ENCODE results near the gene ALKBH5.

Gene ALKBH5

DNA sequence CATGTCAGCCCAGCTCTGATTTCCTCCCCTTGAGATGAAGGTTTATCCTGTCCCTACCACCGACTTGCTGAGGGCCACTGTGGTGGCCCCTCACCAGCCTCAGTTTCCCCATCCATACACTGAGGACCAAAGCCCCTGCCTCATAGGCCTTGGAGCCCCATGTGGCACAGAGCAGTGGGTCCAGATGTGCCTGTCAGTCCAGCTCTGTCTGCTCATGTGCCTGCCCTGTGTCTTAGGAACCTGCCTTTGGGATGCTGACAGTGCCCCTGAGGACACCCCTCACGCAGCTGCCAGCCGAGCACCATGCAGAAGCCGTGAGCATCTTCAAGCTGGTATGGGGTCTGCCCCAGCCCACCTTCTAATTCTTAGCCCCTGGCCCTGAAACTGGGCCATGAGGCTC lies 39.4 kb upstream of the ALKBH5 start:
- Histone ChIP-seq H3K27me3 (ENCODE audit: control insufficient read depth, insufficient read depth, low read length) (no peaks in the 10 kb centered on the region), H3K4me3 (ENCODE audit: low read depth, low read length) (no peak overlapping the region), H3K36me3 (ENCODE audit: control insufficient read depth, insufficient read depth, low read length) (no peaks in the 10 kb centered on the region), H3K9me3 (ENCODE audit: control insufficient read depth, insufficient read depth, low read length) (no peaks in the 10 kb centered on the region), H3K4me1 (ENCODE audit: control insufficient read depth, insufficient read depth, low read length) (peaks cover 8% of the 10 kb centered on the region), H3K27ac (ENCODE audit: low read depth, low read length) (no peak overlapping the region), H3K9ac (ENCODE audit: low read depth, low read length) (no peak overlapping the region)

- H3K27me3 ChIP-seq (ENCODE audit: control insufficient read depth, insufficient read depth, low read length): no peaks in the 10 kb centered on the region
- no peaks in the 10 kb centered on the region for H3K9me3 ChIP-seq (ENCODE audit: control insufficient read depth, insufficient read depth, low read length)
- H3K4me3 ChIP-seq (ENCODE audit: low read depth, low read length): no peak overlapping the region
- no peak overlapping the region for H3K27ac ChIP-seq (ENCODE audit: low read depth, low read length)
- H3K9ac ChIP-seq (ENCODE audit: low read depth, low read length): no peak overlapping the region
- no peaks in the 10 kb centered on the region for H3K36me3 ChIP-seq (ENCODE audit: control insufficient read depth, insufficient read depth, low read length)
- H3K4me1 ChIP-seq (ENCODE audit: control insufficient read depth, insufficient read depth, low read length): peaks cover 8% of the 10 kb centered on the region
Measured at GRCh38 chr17:18144855-18145254, 38.8 kb upstream of the ALKBH5 start.

GRCh38 chr17:18145811-18146210 lies 37.8 kb upstream of the ALKBH5 start:
- Histone ChIP-seq H3K36me3 (ENCODE audit: control insufficient read depth, insufficient read depth, low read length) (no peaks in the 10 kb centered on the region), H3K9ac (ENCODE audit: low read depth, low read length) (no peak overlapping the region), H3K27ac (ENCODE audit: low read depth, low read length) (no peak overlapping the region), H3K4me1 (ENCODE audit: control insufficient read depth, insufficient read depth, low read length) (peaks cover 8% of the 10 kb centered on the region), H3K9me3 (ENCODE audit: control insufficient read depth, insufficient read depth, low read length) (no peaks in the 10 kb centered on the region), H3K27me3 (ENCODE audit: control insufficient read depth, insufficient read depth, low read length) (no peaks in the 10 kb centered on the region), H3K4me3 (ENCODE audit: low read depth, low read length) (no peak overlapping the region)

DNA sequence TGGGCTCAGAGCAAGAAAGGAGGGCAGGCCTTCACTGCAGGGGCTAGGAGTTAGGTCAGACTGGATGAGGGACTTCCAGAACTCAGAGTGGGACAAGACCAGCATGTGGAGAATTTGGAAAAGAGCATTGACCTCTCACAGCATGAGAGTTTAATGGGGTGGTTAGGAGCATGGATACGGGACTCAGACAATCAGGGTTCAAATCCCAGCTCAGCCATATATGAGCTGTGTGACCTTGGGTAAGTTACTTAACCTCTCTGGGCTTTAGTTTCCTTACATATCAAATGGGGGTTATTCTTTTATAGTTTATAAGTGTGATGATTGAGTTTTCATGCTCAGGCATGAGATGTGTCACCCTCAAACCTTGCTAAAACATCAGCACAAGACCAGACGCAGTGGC lies 37.4 kb upstream of the ALKBH5 start:
- Histone ChIP-seq H3K4me1 (ENCODE audit: control insufficient read depth, insufficient read depth, low read length) (peaks cover 8% of the 10 kb centered on the region), H3K27me3 (ENCODE audit: control insufficient read depth, insufficient read depth, low read length) (no peaks in the 10 kb centered on the region), H3K36me3 (ENCODE audit: control insufficient read depth, insufficient read depth, low read length) (no peaks in the 10 kb centered on the region), H3K4me3 (ENCODE audit: low read depth, low read length) (no peak overlapping the region), H3K9ac (ENCODE audit: low read depth, low read length) (no peak overlapping the region), H3K27ac (ENCODE audit: low read depth, low read length) (no peak overlapping the region), H3K9me3 (ENCODE audit: control insufficient read depth, insufficient read depth, low read length) (no peaks in the 10 kb centered on the region)

DNA sequence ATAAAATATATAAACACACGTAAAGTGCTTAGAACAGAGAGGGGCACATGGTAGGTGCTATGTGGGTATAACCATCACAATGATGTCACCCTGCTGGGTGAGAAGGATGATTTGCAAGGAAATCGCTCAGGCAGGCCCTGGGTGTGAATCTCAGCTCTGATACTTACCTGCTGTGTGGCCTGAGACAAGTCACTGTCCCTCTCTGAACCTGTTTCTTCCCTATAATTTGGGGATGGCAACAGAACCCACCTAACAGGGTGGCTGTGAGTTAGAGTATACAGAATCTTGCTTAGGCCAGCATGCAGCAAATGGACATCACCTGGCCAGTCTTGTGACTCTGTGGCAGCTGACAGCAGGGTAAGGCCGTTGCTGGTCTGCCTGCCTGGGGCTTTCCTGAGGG lies 36.6 kb upstream of the ALKBH5 start:
- H3K27me3 ChIP-seq (ENCODE audit: control insufficient read depth, insufficient read depth, low read length): no peaks in the 10 kb centered on the region
- H3K9me3 ChIP-seq (ENCODE audit: control insufficient read depth, insufficient read depth, low read length): no peaks in the 10 kb centered on the region

GRCh38 chr17:18148586-18148985 lies 35.0 kb upstream of the ALKBH5 start:
- Histone ChIP-seq H3K9ac (ENCODE audit: low read depth, low read length) (no peak overlapping the region), H3K4me1 (ENCODE audit: control insufficient read depth, insufficient read depth, low read length) (peaks cover 6% of the 10 kb centered on the region; the same call in 1 of the 2 replicates), H3K27me3 (ENCODE audit: control insufficient read depth, insufficient read depth, low read length) (no peaks in the 10 kb centered on the region), H3K27ac (ENCODE audit: low read depth, low read length) (no peak overlapping the region), H3K4me3 (ENCODE audit: low read depth, low read length) (no peak overlapping the region), H3K9me3 (ENCODE audit: control insufficient read depth, insufficient read depth, low read length) (no peaks in the 10 kb centered on the region), H3K36me3 (ENCODE audit: control insufficient read depth, insufficient read depth, low read length) (no peaks in the 10 kb centered on the region)

More for the DNA sequence above, 36.6 kb upstream of the ALKBH5 start:
- no peaks in the 10 kb centered on the region for H3K36me3 ChIP-seq (ENCODE audit: control insufficient read depth, insufficient read depth, low read length)
- H3K4me1 ChIP-seq (ENCODE audit: control insufficient read depth, insufficient read depth, low read length): peaks cover 8% of the 10 kb centered on the region
- H3K4me3 ChIP-seq (ENCODE audit: low read depth, low read length): no peak overlapping the region
- H3K27ac ChIP-seq (ENCODE audit: low read depth, low read length): no peak overlapping the region
- no peak overlapping the region for H3K9ac ChIP-seq (ENCODE audit: low read depth, low read length)

DNA sequence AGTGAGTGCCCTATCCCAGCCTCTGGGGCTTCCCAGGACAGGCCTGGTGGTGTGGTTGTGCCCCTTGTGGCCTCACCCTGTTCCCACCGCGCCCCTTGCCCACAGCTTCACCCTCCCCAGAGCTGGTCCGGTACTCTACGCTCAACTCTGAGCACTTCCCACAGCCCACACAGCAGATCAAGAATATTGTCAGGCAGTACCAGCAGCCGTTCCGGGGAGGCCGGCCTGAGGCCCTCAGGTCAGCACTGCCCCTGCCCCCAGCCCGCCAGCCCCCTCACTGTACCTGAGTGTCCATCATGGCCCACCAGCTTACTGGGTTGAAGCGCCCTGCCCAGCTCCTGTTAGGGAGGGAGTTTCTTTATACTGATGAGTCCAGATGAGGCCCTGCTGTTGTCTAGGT lies 32.3 kb upstream of the ALKBH5 start:
- Histone ChIP-seq H3K4me1 (ENCODE audit: control insufficient read depth, insufficient read depth, low read length) (peaks cover 10% of the 10 kb centered on the region; the same call in 1 of the 2 replicates), H3K27ac (ENCODE audit: low read depth, low read length) (no peak overlapping the region), H3K9me3 (ENCODE audit: control insufficient read depth, insufficient read depth, low read length) (no peaks in the 10 kb centered on the region), H3K4me3 (ENCODE audit: low read depth, low read length) (no peak overlapping the region), H3K9ac (ENCODE audit: low read depth, low read length) (no peak overlapping the region), H3K36me3 (ENCODE audit: control insufficient read depth, insufficient read depth, low read length) (no peaks in the 10 kb centered on the region), H3K27me3 (ENCODE audit: control insufficient read depth, insufficient read depth, low read length) (no peaks in the 10 kb centered on the region)

DNA sequence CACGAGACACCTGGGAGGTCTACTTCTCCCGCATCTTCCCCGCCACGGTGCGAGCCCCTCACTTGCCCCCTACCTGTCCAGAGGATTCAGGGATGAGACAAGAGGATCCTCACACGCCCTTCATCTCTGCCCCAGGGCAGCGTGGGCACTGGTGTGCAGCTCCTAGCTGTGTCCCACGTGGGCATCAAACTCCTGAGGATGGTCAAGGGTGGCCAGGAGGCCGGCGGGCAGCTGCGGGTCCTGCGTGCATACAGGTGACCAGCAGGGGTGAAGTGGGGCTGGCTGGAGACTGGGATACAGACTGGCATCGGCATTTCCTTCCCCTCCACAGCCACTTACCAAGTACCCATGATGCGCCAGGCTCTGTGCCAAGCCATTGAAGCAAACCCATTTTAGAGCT lies 28.4 kb upstream of the ALKBH5 start:
- Histone ChIP-seq H3K27ac (ENCODE audit: low read depth, low read length) (no peak overlapping the region), H3K9ac (ENCODE audit: low read depth, low read length) (no peak overlapping the region), H3K4me3 (ENCODE audit: low read depth, low read length) (no peak overlapping the region), H3K9me3 (ENCODE audit: control insufficient read depth, insufficient read depth, low read length) (no peaks in the 10 kb centered on the region), H3K36me3 (ENCODE audit: control insufficient read depth, insufficient read depth, low read length) (no peaks in the 10 kb centered on the region), H3K27me3 (ENCODE audit: control insufficient read depth, insufficient read depth, low read length) (no peaks in the 10 kb centered on the region), H3K4me1 (ENCODE audit: control insufficient read depth, insufficient read depth, low read length) (peaks cover 10% of the 10 kb centered on the region; the same call in 1 of the 2 replicates)

DNA sequence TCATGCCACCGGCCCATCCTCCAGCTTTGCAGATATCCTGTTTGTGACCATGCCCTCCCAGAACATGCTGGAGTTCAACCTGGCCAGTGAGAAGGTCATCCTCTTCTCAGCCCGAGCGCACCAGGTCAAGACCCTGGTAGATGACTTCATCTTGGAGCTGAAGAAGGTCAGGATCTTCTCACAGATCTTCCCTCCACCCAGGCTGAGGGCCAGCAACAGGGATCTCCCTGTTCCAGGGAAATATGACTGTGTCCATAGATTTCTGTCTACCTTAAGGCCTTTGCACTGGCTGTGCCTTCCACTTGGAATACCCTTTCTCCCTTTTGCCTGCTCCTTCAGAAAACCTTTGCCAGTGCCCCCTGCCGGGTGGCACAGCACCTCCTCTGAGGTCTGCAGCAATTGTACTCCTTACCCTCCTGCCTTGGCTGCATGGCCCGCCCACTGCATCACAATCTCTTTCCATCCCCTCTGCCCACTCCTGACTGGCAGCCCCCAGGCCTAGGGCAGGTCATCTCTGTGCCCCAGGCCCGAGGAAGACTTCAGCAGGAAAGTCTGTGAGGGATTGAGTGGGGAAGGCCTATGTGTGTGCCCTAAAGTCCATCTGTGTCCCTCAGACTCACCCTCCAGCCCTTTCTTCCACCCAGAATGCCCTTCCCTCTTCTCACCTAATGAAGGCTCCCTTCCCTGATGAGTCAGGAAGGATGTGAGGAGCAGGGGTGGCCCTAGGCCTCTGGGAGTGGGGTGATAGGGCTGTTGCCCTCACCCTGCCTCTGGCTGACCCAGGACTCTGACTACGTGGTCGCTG lies 27.3 kb upstream of the ALKBH5 start:
- no peak overlapping the region for H3K27ac ChIP-seq (ENCODE audit: low read depth, low read length)
- no peaks in the 10 kb centered on the region for H3K36me3 ChIP-seq (ENCODE audit: control insufficient read depth, insufficient read depth, low read length)
- H3K27me3 ChIP-seq (ENCODE audit: control insufficient read depth, insufficient read depth, low read length): no peaks in the 10 kb centered on the region
- peaks cover 10% of the 10 kb centered on the region; the same call in 1 of the 2 replicates for H3K4me1 ChIP-seq (ENCODE audit: control insufficient read depth, insufficient read depth, low read length)
- H3K9ac ChIP-seq (ENCODE audit: low read depth, low read length): no peak overlapping the region
- H3K4me3 ChIP-seq (ENCODE audit: low read depth, low read length): no peak overlapping the region
- no peaks in the 10 kb centered on the region for H3K9me3 ChIP-seq (ENCODE audit: control insufficient read depth, insufficient read depth, low read length)

- no peaks in the 10 kb centered on the region for H3K9me3 ChIP-seq (ENCODE audit: control insufficient read depth, insufficient read depth, low read length)
- H3K27me3 ChIP-seq (ENCODE audit: control insufficient read depth, insufficient read depth, low read length): no peaks in the 10 kb centered on the region
- H3K4me3 ChIP-seq (ENCODE audit: low read depth, low read length): no peak overlapping the region
- no peak overlapping the region for H3K27ac ChIP-seq (ENCODE audit: low read depth, low read length)
- no peaks in the 10 kb centered on the region for H3K36me3 ChIP-seq (ENCODE audit: control insufficient read depth, insufficient read depth, low read length)
- H3K9ac ChIP-seq (ENCODE audit: low read depth, low read length): no peak overlapping the region
- peaks cover 10% of the 10 kb centered on the region; the same call in 1 of the 2 replicates for H3K4me1 ChIP-seq (ENCODE audit: control insufficient read depth, insufficient read depth, low read length)
Measured at GRCh38 chr17:18156976-18157280, 26.7 kb upstream of the ALKBH5 start.

- no peak overlapping the region for H3K4me3 ChIP-seq (ENCODE audit: low read depth, low read length)
- no peaks in the 10 kb centered on the region for H3K27me3 ChIP-seq (ENCODE audit: control insufficient read depth, insufficient read depth, low read length)
- H3K27ac ChIP-seq (ENCODE audit: low read depth, low read length): peak overlapping the region; percentile 11
- H3K9ac ChIP-seq (ENCODE audit: low read depth, low read length): no peak overlapping the region
- peaks cover 10% of the 10 kb centered on the region; the same call in 1 of the 2 replicates for H3K4me1 ChIP-seq (ENCODE audit: control insufficient read depth, insufficient read depth, low read length)
- no peaks in the 10 kb centered on the region for H3K9me3 ChIP-seq (ENCODE audit: control insufficient read depth, insufficient read depth, low read length)
- no peaks in the 10 kb centered on the region for H3K36me3 ChIP-seq (ENCODE audit: control insufficient read depth, insufficient read depth, low read length)
Measured at GRCh38 chr17:18157354-18157985, 26.2 kb upstream of the ALKBH5 start.

Data from HUES48 (cell line).